OCI-LY1 (cell line): Measurements from ENCODE around the gene CTNND1.

ENCODE experiments used
- EZH2 ChIP-seq: fragments of 200-600 bp; sonication (generic), shearing (Covaris generic); IDR thresholded peaks from 2 replicates; pipeline ENCODE4 v1.8.0; 2017; ENCODE audit warnings: borderline replicate concordance, mixed run types, mild to moderate bottlenecking, antibody characterized with exemption, low read length, moderate library complexity, mixed read lengths
- TF ChIP-seq, protein P1 (sequence below): fragments of 200-600 bp; sonication (generic), shearing (Covaris generic); IDR thresholded peaks from 2 replicates; pipeline ENCODE4 v1.5.1; 2017; ENCODE audit warnings: mild to moderate bottlenecking, antibody characterized with exemption, low read length, moderate library complexity, mixed read lengths

DNA sequence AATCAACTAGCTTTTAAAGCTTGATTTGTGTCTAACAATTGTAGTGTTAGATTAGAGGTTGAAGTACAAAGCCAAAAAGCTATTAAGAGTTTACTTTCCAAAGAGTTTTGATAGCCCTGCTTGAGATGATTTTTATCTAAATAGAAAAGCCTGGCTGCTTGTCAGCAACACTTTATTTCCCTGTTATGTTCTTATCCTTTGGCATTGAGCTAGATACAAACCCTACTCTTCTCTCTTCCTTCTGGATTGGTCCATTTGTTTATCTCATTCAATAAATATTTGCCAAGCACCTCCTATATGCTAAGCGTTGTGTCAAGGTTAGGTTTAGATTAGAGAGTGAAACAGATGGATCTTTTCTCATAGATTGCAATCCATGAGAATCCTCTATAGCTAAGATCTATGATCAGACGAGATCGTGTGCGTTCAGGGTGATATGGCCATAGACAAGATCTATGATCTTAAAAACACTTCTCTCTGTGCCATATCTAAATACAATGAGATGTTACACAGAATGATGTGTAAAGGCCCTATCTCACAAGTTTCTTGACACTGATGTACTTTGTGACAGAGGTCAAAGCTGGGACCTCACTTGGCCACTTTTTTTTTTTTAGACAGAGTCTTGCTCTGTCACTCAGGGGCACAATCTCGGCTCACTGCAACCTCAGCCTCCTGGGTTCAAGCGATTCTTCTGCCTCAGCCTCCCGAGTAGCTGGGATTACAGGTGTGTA, 57.8 kb downstream of the CTNND1 start:
- TF ChIP-seq, protein P1, sequence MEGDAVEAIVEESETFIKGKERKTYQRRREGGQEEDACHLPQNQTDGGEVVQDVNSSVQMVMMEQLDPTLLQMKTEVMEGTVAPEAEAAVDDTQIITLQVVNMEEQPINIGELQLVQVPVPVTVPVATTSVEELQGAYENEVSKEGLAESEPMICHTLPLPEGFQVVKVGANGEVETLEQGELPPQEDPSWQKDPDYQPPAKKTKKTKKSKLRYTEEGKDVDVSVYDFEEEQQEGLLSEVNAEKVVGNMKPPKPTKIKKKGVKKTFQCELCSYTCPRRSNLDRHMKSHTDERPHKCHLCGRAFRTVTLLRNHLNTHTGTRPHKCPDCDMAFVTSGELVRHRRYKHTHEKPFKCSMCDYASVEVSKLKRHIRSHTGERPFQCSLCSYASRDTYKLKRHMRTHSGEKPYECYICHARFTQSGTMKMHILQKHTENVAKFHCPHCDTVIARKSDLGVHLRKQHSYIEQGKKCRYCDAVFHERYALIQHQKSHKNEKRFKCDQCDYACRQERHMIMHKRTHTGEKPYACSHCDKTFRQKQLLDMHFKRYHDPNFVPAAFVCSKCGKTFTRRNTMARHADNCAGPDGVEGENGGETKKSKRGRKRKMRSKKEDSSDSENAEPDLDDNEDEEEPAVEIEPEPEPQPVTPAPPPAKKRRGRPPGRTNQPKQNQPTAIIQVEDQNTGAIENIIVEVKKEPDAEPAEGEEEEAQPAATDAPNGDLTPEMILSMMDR = no peak
- TF ChIP-seq EZH2 = no peak
